ENCODE results near the gene TEX50.
"Not testable (repeated sequence)": the region's sequence is repeated elsewhere in the genome, so short reads cannot be mapped to it uniquely, and the experiment has no call there.

TEX50 gene

DNA sequence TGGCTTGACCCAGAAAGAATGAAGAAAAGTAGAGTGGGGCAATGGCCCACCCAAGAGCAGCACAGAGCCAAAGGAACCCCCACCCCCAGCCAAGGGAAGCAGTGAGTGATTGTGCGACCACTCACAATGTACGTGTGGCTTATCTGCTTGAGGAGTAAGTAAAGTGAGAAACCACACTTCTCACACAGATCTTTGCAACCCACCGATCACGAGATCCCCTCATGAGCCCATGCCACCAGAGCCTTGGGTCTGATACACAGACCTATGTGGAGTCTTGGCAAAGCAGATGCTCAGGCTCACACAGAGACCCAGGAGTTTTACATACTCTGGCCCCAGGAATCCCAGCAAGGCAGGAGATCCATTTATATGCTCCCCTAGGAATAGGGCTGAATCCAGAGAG lies 18.3 kb upstream of the TEX50 start:
- Histone ChIP-seq H4K8ac (ENCODE audit: low read length) (no peak overlapping the region), H3K23ac (ENCODE audit: low read length in 2 of 2) (no peak overlapping the region), H3K9me3 (ENCODE audit: control insufficient read depth, low read length) (peaks cover 12% of the 10 kb centered on the region), H2BK120ac (ENCODE audit: low read depth, low read length) (no peak overlapping the region), H3K4me1 (ENCODE audit: control insufficient read depth, insufficient read depth, low read depth, low read length) (no peaks in the 10 kb centered on the region), H3K36me3 (ENCODE audit: control insufficient read depth in 1 of 2, insufficient read depth in 2 of 2, low read depth in 1 of 2, low read length in 2 of 2) (no peaks in the 10 kb centered on the region), H3K9ac (ENCODE audit: low read length) (no peak overlapping the region), H2AK5ac (ENCODE audit: low read length, severe bottlenecking) (no peak overlapping the region), H3K27ac (ENCODE audit: low read length, poor library complexity, severe bottlenecking) (no peak overlapping the region), H3K27me3 (ENCODE audit: control insufficient read depth in 1 of 2, insufficient read depth in 1 of 2, low read length in 2 of 2) (peaks cover 0 to 3% of the 10 kb centered on the region in 2 experiments), H2BK15ac (ENCODE audit: low read depth, poor library complexity, severe bottlenecking) (no peak overlapping the region), H3K4me3 (ENCODE audit: insufficient read depth in 1 of 2, low read depth in 1 of 2, low read length in 2 of 2) (no peak overlapping the region), H3K4me2 (ENCODE audit: low read length, poor library complexity, severe bottlenecking) (no peak overlapping the region), H3K14ac (ENCODE audit: low read length in 2 of 2) (no peak overlapping the region), H2BK5ac (ENCODE audit: low read depth, low read length, poor library complexity, severe bottlenecking) (no peak overlapping the region), H4K91ac (ENCODE audit: low read length) (no peak overlapping the region), H3K4ac (ENCODE audit: low read depth in 1 of 2, low read length in 2 of 2) (no peak overlapping the region), H2AFZ (ENCODE audit: low read depth, low read length) (no peak overlapping the region), H2BK12ac (ENCODE audit: low read length in 2 of 2) (no peak overlapping the region), H3K18ac (ENCODE audit: low read depth in 1 of 2, low read length in 2 of 2) (no peak overlapping the region), H3K79me1 (replicated peaks; ENCODE audit: low read length, poor library complexity, severe bottlenecking) (no peaks in the 10 kb centered on the region)
- WGBS: 98% methylated on average over 4 of the region's 4 CpGs
- no peak for DNase-seq

DNA sequence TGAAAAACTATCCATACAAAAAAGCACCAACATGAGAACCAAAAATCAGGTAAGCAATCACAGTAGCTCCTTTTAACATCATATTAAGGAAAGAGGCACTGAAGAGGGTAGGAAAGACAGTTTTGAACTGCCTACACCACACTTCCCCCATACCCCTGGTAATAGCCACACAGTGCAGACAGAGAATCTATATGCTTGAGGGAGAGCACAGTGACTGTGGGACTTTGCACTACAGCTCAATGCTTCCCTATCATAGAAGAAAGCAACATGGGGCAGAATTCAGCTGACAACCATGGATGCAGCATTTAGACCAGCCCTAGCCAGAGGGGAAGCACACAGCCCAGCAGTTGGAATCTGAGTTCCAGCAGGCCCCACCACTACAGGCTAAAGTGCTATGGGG lies 7.9 kb upstream of the TEX50 start:
- Histone ChIP-seq H3K4me1 (ENCODE audit: control insufficient read depth, insufficient read depth, low read depth, low read length) (no peaks in the 10 kb centered on the region), H3K4me2 (ENCODE audit: low read length, poor library complexity, severe bottlenecking) (no peak overlapping the region), H3K14ac (ENCODE audit: low read length in 2 of 2) (peak overlapping the region in 1 of 2 experiments; percentile 36), H2BK5ac (ENCODE audit: low read depth, low read length, poor library complexity, severe bottlenecking) (no peak overlapping the region), H3K9ac (ENCODE audit: low read length) (no peak overlapping the region), H2AK5ac (ENCODE audit: low read length, severe bottlenecking) (no peak overlapping the region), H2AFZ (ENCODE audit: low read depth, low read length) (no peak overlapping the region), H3K4ac (ENCODE audit: low read depth in 1 of 2, low read length in 2 of 2) (no peak overlapping the region), H3K9me3 (ENCODE audit: control insufficient read depth, low read length) (no peaks in the 10 kb centered on the region), H3K79me1 (replicated peaks; ENCODE audit: low read length, poor library complexity, severe bottlenecking) (no peaks in the 10 kb centered on the region), H2BK120ac (ENCODE audit: low read depth, low read length) (no peak overlapping the region), H3K4me3 (ENCODE audit: insufficient read depth in 1 of 2, low read depth in 1 of 2, low read length in 2 of 2) (no peak overlapping the region), H4K91ac (ENCODE audit: low read length) (no peak overlapping the region), H4K8ac (ENCODE audit: low read length) (no peak overlapping the region), H3K36me3 (ENCODE audit: control insufficient read depth in 1 of 2, insufficient read depth in 2 of 2, low read depth in 1 of 2, low read length in 2 of 2) (no peaks in the 10 kb centered on the region), H3K18ac (ENCODE audit: low read depth in 1 of 2, low read length in 2 of 2) (no peak overlapping the region), H2BK12ac (ENCODE audit: low read length in 2 of 2) (no peak overlapping the region), H2BK15ac (ENCODE audit: low read depth, poor library complexity, severe bottlenecking) (no peak overlapping the region), H3K27ac (ENCODE audit: low read length, poor library complexity, severe bottlenecking) (no peak overlapping the region), H3K23ac (ENCODE audit: low read length in 2 of 2) (no peak overlapping the region), H3K27me3 (ENCODE audit: control insufficient read depth in 1 of 2, insufficient read depth in 1 of 2, low read length in 2 of 2) (no peaks in the 10 kb centered on the region)
- no peak for DNase-seq

DNA sequence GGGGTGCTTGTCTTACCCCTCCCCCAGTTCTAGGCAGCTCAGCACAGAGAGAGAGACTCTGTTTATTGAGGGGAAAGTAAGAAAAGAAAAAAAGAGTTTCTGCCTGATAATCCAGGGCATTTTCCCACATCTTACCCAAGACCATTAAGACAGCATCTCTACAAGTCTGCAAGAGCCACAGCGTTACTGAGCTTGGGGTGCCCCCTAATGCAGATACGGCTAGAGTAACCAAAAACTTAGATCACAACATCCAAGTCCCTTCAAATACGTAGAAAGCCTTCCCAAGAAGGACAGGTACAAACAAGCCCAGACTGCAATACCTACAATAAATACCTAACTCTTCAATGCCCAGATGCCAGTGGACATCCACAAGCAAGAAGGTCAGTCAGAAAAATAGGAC lies 6.2 kb upstream of the TEX50 start:
- Histone ChIP-seq H3K23ac (ENCODE audit: low read length in 2 of 2) (no peak overlapping the region), H3K14ac (ENCODE audit: low read length in 2 of 2) (no peak overlapping the region), H3K18ac (ENCODE audit: low read depth in 1 of 2, low read length in 2 of 2) (no peak overlapping the region), H2AFZ (ENCODE audit: low read depth, low read length) (no peak overlapping the region), H2BK5ac (ENCODE audit: low read depth, low read length, poor library complexity, severe bottlenecking) (no peak overlapping the region), H3K4ac (ENCODE audit: low read depth in 1 of 2, low read length in 2 of 2) (no peak overlapping the region), H3K36me3 (ENCODE audit: control insufficient read depth in 1 of 2, insufficient read depth in 2 of 2, low read depth in 1 of 2, low read length in 2 of 2) (no peaks in the 10 kb centered on the region), H3K4me2 (ENCODE audit: low read length, poor library complexity, severe bottlenecking) (no peak overlapping the region), H2BK120ac (ENCODE audit: low read depth, low read length) (no peak overlapping the region), H3K9me3 (ENCODE audit: control insufficient read depth, low read length) (peaks cover 8% of the 10 kb centered on the region), H2BK15ac (ENCODE audit: low read depth, poor library complexity, severe bottlenecking) (no peak overlapping the region), H4K91ac (ENCODE audit: low read length) (no peak overlapping the region), H2BK12ac (ENCODE audit: low read length in 2 of 2) (no peak overlapping the region), H3K27me3 (ENCODE audit: control insufficient read depth in 1 of 2, insufficient read depth in 1 of 2, low read length in 2 of 2) (no peaks in the 10 kb centered on the region), H3K4me3 (ENCODE audit: insufficient read depth in 1 of 2, low read depth in 1 of 2, low read length in 2 of 2) (no peak overlapping the region), H3K4me1 (ENCODE audit: control insufficient read depth, insufficient read depth, low read depth, low read length) (no peaks in the 10 kb centered on the region), H3K79me1 (replicated peaks; ENCODE audit: low read length, poor library complexity, severe bottlenecking) (no peaks in the 10 kb centered on the region), H3K9ac (ENCODE audit: low read length) (no peak overlapping the region), H2AK5ac (ENCODE audit: low read length, severe bottlenecking) (no peak overlapping the region), H4K8ac (ENCODE audit: low read length) (no peak overlapping the region), H3K27ac (ENCODE audit: low read length, poor library complexity, severe bottlenecking) (no peak overlapping the region)
- 82% methylated on average over 3 of the region's 3 CpGs for WGBS
- DNase-seq: no peak

DNA sequence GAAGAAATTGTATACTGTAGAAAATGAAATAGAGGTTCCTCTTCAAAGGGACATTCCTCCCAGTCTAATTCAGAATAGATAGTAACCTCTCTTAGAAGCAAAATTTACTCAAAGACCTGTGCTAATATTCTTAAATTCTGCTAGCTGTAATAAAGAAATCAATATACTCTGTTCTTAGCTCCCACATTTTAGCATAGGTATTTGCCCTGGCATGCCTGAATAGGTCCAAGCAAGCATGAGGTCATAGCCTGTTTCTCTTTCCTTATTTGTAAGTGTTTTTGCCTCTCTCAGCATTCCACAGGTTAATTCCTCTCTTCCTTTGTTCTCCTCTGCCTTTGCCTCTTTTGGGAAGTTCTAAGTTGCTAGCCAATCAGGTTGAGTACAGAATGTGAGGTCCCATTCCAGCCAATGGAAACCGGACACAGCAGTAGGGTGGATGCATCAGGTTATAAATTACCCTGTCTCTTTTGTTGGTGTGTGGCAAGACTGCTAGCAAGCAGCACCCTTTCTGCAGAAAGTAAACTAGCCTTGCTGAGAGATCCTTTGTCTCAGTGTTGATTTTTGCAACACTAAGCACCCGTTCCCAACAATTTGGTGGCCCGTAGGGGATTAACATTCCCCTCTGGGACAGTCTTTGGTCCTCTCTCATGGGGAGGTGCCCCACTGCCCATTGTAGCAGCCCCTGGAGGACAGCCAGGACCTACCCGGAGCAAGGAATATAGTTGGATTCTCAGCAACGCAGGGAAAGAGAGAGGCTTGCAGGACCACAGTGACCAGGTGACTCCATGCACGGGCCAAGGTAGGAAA lies 2.3 kb downstream of the TEX50 start:
- WGBS: 91% methylated on average over 6 of the region's 6 CpGs
- not testable (repeated sequence) for H4K91ac ChIP-seq (ENCODE audit: low read length)

More for the DNA sequence above, 2.3 kb downstream of the TEX50 start:
- not testable (repeated sequence) for H3K23ac ChIP-seq (ENCODE audit: low read length in 2 of 2); H3K27ac ChIP-seq (ENCODE audit: low read length, poor library complexity, severe bottlenecking); H2BK15ac ChIP-seq (ENCODE audit: low read depth, poor library complexity, severe bottlenecking); H4K8ac ChIP-seq (ENCODE audit: low read length); H2BK5ac ChIP-seq (ENCODE audit: low read depth, low read length, poor library complexity, severe bottlenecking); H2BK120ac ChIP-seq (ENCODE audit: low read depth, low read length); H2AK5ac ChIP-seq (ENCODE audit: low read length, severe bottlenecking); H2BK12ac ChIP-seq (ENCODE audit: low read length in 2 of 2); DNase-seq; H3K4me1 ChIP-seq (ENCODE audit: control insufficient read depth, insufficient read depth, low read depth, low read length); H3K27me3 ChIP-seq (ENCODE audit: control insufficient read depth in 1 of 2, insufficient read depth in 1 of 2, low read length in 2 of 2); H3K4me2 ChIP-seq (ENCODE audit: low read length, poor library complexity, severe bottlenecking); H3K9ac ChIP-seq (ENCODE audit: low read length); H3K14ac ChIP-seq (ENCODE audit: low read length in 2 of 2); H3K18ac ChIP-seq (ENCODE audit: low read depth in 1 of 2, low read length in 2 of 2); H3K4ac ChIP-seq (ENCODE audit: low read depth in 1 of 2, low read length in 2 of 2); H3K79me1 ChIP-seq (replicated peaks; ENCODE audit: low read length, poor library complexity, severe bottlenecking); H3K36me3 ChIP-seq (ENCODE audit: control insufficient read depth in 1 of 2, insufficient read depth in 2 of 2, low read depth in 1 of 2, low read length in 2 of 2); H2AFZ ChIP-seq (ENCODE audit: low read depth, low read length); H3K4me3 ChIP-seq (ENCODE audit: insufficient read depth in 1 of 2, low read depth in 1 of 2, low read length in 2 of 2)
- H3K9me3 ChIP-seq (ENCODE audit: control insufficient read depth, low read length): peaks cover 25% of the 10 kb centered on the region

Measured in mesenchymal stem cell (in vitro differentiated cells and primary cell).